DMS53 (cell line): ENCODE measurements around the gene SNAPC5.
"Not testable (repeated sequence)": the region's sequence is repeated elsewhere in the genome, so short reads cannot be mapped to it uniquely, and the experiment has no call there.

Experiments
- DNase-seq: peaks from one replicate; lab custom pipeline; 2025; lab: John Stamatoyannopoulos, UW

The SNAPC5 gene, protein sequence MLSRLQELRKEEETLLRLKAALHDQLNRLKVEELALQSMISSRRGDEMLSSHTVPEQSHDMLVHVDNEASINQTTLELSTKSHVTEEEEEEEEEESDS

DNA sequence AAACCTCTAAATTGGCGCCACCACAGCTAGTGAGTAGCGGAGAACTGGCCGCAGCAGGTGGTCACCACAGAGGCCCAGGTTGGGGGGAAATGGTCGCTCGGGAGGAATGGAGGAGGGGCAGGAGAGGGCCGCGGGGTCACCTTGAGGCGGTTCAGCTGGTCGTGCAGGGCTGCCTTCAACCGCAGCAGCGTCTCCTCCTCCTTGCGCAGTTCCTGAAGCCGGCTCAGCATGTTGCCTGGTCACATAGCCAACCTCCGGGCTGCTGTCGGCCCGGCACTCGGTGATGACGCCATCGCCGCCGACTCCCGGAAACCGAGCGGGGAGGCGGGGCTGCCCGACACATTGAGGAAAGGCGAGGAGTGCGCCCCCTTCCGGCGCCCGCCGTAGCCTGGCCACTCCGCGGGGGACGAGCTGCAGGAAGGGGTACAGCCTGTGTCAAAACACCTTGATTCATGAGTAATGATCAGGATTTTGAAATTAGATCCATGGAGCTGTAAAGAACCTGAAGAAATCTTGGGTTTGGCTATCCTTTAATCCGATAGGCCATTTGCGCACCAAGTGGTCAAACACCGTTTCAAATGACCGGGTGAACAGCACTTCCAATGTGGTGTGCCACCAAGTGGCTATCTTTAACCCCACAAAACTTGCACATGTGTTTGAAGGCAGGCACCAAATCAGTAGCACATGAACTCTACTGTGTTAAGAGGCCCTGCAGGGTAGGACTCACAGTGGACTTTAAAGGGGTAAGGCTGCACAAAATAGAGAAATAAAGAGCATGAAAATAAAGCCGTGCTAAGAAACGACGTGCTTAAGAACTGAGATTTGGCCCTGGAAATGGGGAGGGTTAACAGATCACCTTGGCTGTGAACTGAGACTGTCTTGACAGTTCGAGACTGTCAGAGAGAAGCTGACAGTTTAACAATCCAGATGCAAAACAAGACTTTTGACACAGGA lies at the start of gene SNAPC5:
SNAPC5 (minus strand) TSS at position 261 of the 954 bp plus-strand sequence; CDS start at position 230, 31 bp downstream.
- DNase-seq, result peak; percentile 96

DNA sequence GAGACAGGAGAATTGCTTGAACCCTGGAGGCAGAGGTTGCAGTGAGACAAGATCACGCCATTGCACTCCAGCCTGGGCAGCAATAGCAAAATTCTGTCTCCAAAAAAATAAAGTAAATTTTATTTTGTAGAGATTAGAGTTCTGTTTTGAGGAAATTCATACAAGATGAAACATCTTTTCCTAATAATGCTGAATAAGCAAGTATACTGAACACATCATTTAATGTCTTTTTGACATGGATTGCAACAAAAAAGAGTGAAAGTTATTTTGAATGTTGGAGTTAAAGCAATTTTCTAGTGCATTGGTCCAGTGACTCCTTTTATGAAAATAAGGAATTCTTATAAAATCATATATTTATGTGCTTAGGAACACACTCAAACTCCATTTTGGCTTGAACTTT lies 47.7 kb upstream of the SNAPC5 start:
- no peak for DNase-seq

DNA sequence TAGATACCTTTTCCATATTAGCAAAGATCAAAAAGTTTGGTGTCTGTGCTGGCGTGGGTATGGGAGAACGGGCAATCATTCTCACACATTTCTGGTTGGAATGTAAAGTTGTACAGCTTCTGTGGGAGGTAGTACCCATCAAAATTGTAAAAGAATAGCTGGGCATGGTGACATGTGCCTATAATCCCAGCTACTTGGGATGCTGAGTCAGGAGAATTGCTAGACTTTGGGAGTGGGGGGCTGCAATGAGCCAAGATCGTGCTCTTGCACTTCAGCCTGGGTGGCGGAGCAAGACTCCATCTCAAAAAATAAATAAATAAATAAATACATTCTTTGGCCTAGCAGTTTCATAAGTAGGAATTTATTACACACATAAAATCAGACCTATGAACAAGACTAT lies 45.3 kb upstream of the SNAPC5 start:
- DNase-seq, result no peak

DNA sequence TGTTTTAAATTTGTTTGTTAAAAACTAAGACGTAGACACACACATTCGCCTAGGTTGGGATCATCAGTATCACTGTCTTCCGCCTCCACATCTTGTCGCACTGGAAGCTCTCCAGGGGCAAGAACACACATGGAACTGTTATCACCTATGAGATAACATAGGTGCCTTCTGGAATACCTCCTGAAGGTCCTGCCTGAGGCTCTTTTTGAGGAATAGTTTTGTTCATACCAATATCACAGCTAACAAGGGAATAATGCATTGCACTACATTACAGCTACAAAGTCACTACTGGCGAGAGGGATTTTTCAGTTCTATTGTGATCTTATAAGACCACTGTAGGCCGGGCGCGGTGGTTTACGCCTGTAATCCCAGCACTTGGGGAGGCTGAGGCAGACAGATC lies 37.5 kb upstream of the SNAPC5 start:
- no peak for DNase-seq

DNA sequence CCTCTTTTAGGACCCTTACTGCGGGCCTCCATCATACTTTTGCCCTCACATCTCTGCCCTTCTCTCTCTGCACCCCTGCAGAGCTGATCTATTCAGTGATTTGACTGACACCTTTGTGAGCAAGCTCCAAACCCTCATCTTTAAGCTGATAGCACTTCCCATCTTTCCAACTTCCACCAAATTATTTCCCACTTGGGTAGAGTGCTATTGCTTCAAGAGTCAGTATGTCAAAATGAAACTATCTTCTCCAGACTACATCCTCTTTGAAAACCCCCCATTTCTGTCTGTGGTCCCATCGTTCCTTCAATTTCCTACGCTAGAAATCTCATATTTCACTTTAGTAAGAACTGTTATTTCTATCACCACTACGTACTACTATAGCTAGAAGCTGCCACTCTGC lies 27.3 kb upstream of the SNAPC5 start:
- no peak for DNase-seq

DNA sequence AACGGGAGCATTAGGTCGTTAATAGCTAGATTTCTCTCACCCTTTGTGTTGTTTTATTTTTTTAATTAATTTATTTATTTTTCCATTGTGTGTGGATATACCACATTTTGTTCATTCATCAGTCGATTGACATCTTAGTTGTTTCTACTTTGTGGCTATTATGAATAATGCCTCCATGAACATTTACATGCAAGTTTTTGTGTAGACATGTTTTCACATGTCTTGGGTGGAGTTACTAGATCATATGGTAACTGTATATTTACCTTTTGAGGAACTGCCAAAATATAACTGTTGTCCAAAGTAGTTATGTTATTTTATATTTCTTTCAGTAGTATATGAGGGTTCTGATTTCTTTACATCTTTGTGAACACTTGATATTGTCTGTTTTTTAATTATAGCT lies 26.4 kb upstream of the SNAPC5 start:
- no peak for DNase-seq

DNA sequence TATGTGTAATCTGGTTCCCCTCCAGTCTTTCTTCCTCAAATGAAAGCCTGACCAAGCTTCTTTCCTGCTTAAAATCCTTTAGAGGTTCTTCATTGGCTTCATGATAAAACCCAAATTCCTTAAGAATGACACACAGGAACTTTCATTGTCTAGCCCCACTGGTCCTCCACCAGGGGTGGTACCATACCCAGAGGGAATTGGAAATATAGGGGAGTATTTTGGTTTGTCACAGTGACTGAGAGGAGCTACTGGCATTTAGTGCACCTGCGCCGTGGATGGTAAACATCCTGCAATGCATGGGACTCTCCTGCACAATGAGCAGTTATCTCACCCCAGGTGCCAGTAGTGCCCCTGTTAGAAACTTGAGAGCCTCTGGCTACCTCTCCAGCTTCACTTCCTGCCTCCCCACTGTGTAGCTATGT lies 18.4 kb upstream of the SNAPC5 start:
- DNase-seq, result no peak

DNA sequence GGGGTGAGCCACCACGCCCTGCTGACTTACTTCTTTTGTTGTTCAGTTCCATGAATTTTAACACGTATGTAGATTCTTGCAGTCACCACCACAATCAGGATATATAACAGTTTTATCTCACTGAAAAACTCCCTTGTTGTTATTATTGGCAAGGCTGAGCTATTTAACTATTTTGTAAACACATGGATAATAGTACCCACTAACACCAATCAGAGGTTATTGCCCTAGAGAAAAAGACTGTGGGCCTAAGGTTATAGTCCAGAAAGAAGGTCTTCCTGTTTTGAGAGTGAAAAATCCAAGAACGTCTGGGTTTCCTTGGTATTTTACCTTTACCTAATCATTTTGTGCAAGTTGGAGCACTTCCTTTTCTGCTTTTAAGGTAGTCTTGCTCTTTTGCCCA lies 17.0 kb upstream of the SNAPC5 start:
- DNase-seq, result no peak

DNA sequence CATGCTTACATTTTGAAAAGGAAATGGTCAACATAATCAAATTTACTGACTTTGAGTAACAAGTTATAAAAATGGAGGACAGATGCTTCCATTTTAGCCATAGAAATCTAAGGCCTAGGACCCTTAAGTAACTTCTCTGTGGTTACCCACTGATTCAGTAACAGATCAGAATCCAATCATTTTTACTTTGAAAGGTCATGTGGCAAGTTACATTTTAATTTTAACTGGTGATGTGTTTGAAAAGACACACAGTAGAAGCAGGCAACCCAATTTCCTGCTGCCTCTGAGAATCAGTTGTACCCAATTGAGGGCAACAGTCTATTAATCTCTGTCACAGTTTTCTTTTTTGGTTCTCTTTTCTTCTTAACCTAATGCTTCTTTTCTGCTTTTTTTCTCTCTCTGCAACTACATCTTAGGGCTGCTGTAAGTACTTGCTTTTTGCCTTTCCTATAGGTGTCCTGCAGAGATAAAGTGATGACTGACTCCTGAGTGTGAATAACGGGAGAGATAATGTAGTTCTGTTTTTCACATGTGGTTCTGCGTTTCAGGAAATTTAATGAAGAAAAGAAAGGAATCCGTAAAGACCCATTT lies 10.8 kb upstream of the SNAPC5 start:
- DNase-seq, result no peak

DNA sequence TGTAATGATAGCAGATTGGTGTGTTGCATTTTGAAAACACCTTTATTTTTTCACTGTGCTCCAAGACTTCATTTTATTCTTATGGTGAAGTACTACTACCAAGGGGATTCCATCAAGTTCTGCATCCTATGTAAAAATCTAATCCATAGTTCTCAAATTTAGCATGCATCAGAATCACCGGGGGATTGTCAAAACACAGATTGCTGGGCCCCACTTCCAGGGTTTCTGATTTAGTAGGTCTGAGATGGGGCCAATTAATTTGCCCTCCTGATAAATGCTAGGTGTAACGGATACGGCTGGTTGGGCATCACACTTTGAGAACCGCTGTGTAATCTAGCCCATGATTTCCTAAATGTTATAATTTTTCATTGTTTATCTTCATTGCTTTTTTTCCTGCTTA lies 8.3 kb upstream of the SNAPC5 start:
- DNase-seq, result no peak

DNA sequence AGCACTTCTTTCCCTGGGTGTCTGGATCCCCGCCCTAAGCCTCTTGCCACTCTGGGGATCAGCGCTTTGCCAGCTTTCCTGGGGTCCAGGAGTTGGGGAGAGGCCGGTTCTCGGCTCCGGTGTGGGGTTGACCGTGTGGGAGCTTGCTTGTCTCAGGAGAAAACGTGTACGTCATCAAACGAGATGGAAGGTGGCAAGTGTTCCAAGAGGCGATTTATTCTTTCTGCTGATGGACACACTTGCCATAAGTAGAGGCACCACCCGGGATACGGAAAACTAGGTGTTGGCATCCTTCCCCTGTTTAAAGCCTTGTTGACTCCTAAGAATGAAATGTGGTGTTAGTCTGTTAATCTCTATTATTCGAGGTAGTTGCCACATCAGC lies 7.9 kb upstream of the SNAPC5 start:
- DNase-seq, result no peak

DNA sequence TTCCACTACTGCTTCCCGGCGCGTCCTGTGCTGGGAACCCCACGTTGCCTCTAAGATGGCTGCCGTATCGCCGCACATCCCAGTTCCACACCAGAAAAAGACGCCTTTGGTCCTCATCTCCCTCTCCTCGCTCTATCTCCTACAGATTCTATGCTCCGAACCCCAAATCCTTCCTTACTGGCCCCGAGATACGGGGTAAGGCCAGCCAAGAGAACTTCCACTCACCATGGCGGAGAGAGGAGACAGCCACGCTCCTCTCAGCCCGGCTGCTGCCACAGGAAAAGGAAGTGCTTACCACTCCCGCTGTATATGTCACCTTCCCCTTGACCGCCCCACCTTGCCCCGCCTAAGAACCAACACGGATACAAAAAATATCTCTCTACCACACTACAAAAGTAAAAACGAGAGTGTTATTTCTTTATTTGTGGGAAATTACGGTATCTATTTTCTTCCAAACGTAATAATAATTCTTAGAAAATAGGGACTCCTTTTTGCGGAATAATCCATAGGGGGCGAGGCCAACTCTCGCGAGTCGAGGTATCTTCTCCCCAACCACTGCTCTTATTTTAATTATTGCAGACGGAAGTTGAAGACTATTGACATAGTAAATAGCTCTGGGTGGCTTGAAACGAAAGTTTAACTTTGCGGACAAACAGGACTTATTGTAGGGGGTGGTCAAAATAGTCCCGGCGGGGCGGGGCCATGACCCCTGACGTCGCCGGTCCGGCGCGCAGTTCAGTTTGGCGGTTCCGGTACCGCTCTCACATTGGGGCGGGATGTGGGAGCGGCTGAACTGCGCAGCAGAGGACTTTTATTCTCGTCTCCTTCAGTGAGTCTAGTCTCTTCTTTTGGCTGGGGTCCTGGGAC lies 7.2 kb upstream of the SNAPC5 start, which contains the start of the genes RPL4 and ZWILCH:
RPL4 (minus strand) TSS at position 293 of the 867 bp plus-strand sequence; CDS start at position 228, 65 bp downstream.
ZWILCH (plus strand) TSS at position 764 of the 867 bp plus-strand sequence; CDS start at position 777, 13 bp downstream.
- peak; percentile 82 for DNase-seq

DNA sequence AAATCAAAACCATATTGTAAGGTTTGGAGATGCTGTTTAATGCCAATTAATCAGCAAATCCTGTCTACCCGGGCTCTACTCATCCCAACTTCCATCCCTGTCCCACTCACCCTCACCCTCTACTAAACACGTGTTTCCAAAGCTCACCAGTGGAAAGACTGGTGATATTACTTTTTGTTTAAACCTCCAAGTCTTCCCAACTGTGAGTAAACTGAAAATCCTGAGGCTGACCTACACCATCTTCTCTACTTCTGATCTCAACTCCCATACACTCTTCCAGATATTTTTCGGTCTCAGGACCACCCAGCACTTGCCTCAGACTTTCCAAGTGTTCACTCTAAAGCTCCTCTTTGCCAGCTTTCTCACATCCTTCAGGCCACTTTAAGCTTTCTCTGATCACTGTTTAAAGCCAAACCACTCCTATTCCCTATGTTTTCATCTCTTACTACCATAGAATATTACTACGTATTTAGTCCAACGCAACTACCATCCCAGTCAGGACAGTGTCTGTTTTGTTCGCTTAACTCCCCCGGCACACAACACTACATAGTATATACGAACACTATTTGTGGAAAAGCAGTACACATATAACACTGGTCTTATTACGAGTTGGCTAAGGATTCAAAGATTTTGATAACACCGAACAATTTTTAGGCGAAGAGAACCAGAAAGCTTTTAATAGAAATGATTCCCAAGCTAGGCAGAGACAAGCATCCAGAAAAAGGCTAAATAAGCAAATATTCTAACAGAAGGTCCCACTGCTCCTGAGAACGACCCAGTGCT lies 6.4 kb upstream of the SNAPC5 start:
- peak; percentile 28 for DNase-seq

DNA sequence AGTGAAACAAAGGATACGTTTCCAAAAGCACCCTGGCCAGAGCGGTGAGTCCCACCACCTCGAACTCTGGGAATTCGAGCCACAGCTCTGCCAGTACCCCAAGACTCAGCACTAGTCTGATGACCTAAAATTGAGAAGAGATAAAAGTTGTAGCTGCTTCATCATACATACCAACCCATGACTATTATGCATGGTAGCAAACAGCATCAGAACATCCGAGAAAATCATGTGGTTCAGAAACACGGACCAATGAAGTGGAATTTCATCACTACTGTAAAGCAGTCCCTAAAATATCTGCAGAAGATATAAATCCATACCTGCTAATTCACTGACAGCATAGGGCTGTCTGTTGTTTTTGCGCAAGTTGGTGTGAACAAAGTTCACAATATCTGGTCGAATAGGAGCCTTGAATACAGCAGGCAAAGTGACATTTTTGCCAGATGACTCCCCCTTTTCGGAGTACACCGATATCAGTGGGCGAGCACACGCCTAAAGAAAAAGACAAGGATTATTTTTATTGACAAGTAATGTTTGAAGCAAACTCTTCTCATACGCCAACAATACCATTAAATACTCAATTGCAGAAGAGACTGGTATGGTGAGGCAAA lies 5.6 kb upstream of the SNAPC5 start:
- DNase-seq, result not testable (repeated sequence)

DNA sequence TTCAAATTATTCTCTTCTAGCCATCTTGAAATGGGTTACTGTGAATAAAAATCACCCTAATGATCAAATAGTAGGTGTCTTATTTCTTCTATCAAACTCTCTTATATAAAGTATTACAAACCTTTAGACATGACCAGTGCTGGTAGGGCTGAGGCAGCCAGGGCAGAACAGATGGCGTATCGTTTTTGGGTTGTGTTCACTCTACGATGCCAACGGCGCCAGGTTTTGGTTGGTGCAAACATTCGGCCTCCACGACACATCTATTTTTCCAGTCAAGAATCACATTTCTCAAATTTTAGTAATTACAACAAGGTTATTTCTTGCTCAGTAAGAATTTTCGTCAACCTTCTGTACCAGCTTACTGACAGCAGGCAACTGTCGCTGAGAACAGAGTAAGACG lies 4.9 kb upstream of the SNAPC5 start:
- no peak for DNase-seq

DNA sequence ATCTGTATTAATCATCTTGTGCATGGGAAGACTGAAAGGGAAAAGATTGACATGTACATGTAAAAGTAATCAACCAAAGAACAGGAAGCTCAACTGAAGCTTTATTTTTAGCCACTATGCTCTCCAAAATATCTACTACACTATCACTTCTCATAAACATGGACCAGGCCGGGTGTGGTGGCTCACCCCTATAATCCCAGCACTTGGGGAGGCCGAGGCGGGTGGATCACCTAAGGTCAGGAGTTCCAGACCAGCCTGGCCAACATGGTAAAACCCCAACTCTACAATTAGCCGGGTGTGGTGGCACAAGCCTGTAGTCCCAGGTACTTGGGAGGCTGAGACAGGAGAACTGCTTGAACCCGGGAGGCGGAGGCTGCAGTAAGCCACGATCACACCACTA lies 2.8 kb upstream of the SNAPC5 start:
- not testable (repeated sequence) for DNase-seq

DNA sequence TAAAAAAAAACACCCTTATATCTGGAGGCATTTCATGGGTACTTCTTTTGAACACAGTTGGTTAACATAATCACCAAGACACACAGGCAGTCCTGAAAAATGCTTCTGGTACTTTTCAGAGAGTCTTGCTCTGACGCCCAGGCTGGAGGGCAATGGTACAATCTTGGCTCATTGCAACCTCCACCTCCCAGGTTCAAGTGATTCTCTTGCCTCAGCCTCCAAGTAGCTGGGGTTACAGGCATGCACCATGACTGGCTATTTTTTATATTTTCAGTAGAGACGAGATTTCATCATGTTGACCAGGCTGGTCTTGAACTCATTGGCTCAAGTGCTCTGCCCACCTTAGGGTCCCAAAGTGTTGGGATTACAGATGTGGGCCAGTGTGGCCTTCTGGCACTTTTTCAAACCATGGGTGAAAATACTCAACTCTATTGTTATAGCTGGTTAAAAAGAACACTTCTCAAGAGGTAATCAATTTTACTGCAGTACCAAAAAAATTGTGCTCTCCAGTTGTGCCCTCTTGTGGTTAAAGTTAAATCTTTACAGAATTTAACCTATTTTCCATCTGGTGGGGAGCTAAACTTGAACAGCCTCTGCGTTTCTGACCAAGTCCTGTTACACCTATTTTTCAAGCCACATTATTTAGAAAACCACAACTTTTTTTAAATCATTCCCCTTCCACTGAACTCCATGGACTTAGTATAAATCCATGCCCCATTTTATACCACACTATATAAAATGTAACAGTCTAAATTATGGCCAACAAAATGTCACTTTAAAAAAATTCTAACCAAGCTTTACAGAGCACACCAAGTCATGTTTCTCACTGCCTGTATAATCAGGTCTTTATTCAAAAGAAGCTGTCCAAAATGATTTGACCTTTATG lies 1.2 kb upstream of the SNAPC5 start:
- peak; percentile 67 for DNase-seq

DNA sequence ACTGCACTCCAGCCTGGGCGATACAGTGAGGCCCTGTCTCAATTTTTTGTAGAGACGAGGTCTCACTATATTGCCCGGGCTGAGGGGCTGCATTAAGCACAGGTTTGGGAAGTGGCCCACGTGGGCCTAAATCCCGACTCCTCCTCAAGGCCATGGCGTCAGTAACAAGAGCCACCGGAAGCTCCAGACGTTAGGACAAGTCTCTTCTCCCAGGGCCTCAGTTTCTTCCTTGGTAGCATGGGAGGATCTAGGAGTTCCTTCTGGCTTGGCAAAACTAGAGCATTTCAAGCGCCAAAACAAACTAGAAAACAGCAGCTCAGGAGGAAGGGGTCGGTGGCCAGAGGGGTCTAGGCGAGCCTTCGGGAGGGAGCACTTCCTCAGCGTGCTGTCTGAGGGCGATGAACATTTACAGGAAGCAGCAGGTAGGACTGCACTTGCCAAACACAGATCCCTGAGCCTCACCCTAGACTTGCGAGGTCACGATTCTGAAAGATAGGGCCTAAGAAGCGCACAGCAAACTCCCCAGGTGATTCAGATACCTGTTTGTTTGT lies 536 bp downstream of the SNAPC5 start:
- DNase-seq, result peak; percentile 72

DNA sequence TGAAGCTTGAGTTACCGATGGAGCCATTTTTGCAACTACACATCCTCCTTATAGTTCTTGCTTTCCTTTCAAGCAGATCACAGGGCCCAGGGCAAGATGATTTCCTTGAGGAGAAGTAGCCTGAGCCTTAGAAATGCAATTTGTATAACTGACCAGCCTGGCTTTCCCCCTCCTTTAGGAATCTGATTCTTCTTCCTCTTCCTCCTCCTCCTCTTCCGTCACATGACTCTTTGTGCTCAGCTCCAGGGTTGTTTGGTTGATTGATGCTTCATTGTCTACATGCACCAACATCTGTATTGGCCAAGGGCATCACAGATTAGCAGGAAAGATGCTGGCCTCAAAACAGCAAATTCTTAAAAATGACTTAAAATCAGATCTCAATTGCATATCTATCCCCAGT lies 3.3 kb downstream of the SNAPC5 start:
- no peak for DNase-seq
